IPS DF 4.7 (cell line): Measurements from ENCODE around the gene DDX43.
"Not testable (repeated sequence)": the region's sequence is repeated elsewhere in the genome, so short reads cannot be mapped to it uniquely, and the experiment has no call there.

Source experiments
- DNase-seq: peaks from one replicate; pipeline ENCODE4 v3.0.0-alpha.2; 2013; ENCODE audit warnings: low spot score; ENCODE audit errors: extremely low read depth

DDX43 gene

DNA sequence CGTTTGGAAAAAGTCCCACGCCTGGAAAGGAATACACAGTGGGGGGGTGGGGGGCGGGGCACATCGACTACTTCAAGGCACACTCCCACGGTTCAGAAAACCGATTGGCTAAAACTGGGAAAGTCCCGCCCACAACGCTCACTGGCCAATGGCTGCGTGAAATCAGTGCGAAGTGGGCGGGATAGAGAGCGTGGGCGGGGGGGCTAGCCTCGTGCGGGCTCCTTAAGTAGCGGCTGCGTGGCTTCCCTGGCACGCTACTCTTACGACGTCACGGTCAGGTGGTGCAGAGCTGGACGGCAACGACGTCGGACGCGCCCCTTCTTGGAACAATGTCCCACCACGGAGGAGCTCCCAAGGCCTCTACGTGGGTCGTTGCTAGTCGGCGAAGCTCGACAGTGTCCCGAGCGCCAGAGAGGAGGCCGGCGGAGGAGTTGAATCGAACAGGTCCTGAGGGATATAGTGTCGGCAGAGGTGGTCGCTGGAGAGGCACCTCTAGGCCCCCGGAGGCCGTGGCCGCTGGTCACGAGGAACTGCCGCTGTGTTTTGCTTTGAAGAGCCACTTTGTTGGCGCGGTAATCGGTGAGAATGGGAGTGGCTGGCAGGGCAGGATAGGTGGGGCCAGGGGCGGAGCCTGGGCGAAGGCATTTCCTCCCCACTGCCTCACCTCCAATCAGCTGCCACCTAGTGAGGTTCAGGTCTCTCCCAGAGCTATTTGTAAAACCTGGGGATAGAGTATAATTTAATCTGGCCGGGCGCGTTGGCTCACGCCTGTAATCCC, at the start of gene DDX43:
DDX43 (plus strand) TSS at position 252 of the 778 bp plus-strand sequence; CDS start at position 330, 78 bp downstream.
- no peak for DNase-seq

DNA sequence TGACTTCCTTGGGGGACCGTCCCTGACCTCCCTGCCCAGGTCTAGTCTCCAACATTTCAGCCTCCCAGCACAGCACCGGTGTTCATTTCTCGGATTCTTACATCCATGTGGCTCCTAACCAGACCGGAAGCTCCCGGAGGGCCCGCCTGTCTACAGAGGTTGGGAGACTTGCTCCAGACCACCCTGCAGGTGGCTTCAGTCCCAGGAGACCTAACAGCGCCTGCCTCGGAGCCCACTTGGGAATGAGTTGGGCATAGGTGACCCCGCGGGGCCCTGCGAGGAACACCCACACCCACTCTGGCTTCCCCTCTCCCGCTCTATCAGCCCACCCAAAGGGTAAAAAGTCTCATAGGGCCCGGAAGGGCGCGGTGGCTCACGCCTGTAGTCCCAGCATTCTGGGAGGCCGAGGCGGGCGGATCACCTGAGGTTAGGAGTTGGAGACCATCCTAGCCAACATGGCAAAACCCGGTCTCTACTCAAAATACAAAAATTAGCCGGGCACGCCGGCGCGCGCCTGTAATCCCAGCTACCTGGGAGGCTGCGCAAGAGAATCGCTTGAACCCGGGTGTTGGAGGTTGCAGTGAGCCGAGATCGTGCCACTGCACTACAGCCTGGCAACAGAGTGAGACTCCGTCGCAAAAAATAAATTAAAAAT, 46.0 kb upstream of the DDX43 start:
- no peak for DNase-seq

DNA sequence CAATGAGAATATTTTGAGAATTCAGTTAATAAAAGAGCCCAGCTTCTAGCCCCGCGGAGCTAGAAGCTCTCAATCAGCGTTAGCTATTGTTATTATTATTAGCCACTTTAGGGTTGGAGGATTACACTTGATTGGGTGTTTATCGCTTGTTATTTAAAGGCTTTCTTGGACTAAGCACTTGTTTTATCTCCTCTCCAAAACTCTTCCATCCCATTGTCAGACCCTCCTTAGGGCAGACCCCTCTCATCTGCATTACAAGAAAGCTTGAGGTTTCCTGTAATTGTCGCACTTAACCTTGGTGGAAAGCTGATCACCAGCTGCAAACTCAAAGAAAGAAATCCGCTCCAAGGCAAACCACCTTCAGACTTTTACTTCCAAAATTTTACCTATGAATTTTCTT, 45.3 kb upstream of the DDX43 start:
- DNase-seq, result peak; percentile 91

DNA sequence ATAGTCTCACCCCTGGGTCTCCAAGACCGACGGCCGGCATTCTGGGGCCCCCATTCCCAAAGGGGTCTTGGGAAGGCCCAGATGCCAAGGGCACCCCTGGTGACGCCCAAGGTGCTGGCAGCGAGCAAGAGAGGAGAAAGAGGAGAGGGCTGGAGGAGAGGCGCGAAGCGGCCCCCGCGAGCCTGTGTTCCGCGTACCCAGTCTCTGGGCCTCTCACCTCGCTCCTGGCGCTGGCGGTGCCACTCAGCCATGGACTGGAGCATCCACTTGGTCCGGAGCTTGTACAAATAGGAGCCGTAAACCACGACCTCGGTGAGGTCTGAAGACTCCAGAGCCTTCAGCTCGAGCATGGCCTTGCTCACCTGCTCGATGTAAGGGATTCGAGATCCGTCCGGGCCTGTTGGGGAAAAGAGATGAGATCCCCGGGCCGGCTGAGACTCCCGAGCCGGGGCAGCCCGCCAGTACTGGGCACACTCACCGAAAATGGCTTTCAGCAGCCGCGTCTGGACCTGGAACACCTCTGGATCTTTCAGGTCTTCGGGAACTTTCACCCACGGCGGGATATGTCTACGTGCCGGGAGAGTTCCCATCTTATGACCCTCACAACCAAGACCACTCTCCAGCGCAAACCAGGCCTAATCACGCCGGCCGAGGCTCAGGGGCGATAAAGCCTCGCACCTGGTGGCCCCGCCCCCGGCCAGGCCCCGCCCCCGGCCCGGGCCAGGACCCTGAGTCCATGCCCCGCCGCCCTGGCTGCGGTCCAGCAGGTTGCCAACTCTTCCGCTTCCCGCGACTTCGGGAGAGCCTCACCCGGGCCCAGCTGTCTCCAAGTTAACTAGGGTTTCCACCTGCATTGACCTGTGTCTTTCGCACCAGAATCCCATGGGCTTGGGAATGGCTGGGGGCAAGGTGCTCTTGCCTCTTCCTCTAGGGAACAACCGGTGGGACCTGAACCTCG, 40.7 kb upstream of the DDX43 start, which contains the start of gene DPPA5:
DPPA5 (minus strand) TSS at position 641 of the 958 bp plus-strand sequence; CDS start at position 590, 51 bp downstream.
- no peak for DNase-seq

DNA sequence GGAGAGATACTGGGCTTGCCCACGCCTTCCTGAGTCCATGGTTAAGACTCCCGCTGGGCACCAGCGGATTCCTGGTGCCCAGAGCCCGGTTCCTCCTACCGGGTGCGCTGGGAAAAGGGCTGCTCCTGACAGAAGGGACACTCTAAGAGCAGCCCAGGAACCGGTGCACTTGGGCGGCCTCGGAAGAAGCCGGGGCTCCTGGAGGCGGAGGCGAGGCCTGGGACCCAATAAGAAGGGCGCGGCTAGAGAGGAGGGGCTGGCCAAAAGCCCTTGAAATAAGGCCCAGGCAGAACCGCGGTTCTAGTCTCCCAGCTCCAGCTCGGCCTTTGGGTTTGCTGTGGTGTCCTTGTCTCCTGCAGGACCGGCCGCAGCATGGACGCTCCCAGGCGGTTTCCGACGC, 32.3 kb upstream of the DDX43 start, which contains the start of gene KHDC3L:
KHDC3L (plus strand) TSS at position 301 of the 400 bp plus-strand sequence; CDS start at position 373, 72 bp downstream.
- no peak for DNase-seq

DNA sequence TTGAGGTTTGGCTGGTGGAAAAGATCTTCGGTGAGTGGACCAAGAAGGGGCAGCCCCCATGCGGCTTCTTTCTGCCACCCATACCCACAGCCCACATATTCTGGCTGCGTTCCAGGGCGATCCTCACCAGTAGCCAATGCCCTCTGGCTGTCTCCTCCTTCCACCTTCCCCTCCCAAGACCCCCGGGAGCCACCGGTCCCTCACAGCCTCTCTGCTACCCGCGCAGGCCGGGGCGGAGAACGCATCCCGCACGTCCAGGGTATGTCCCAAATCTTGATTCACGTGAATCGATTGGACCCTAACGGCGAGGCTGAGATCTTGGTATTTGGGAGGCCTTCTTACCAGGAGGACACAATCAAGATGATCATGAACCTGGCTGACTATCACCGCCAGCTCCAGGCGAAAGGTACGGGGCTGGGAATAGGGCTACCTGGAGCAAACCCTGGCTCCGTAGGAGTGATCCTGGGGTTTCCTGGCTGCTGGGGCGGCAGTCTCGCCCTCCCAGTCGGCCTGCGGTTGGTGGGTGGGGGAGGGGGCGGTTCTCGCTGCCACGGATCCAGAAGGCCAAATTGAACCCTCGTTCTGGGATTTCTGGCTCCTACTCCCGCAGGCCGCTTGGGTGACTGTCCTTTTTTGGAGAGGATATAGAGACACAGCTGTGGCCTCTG, 31.6 kb upstream of the DDX43 start:
- no peak for DNase-seq

DNA sequence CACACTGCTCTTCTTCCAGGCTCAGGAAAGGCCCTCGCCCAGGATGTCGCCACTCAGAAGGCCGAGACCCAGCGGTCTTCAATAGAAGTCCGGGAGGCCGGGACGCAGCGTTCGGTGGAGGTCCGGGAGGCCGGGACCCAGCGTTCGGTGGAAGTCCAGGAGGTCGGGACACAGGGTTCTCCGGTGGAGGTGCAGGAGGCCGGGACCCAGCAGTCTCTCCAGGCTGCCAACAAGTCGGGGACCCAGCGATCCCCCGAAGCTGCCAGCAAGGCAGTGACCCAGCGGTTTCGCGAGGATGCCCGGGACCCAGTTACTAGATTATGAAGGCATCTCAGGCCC, 31.1 kb upstream of the DDX43 start:
- no peak for DNase-seq

DNA sequence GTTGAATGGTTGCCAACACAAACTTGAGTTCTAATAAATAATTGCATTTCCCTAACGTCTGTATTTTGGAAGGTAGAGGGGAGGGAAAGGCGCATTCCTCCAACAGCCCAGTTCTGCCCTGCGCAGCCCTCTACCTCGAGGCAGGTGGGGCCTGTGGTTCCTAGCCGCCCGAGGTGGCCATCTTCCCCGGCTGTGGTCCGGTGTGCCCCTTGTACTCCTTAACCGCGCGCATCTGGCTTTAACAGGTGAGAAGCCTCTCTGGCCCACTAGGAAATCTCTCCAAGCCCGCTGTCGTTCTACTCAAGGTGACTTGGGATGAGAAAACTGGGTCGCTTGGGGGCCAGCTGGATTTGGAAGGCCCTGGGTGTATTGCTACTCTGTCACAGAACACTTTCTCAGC, 30.5 kb upstream of the DDX43 start:
- DNase-seq, result no peak

DNA sequence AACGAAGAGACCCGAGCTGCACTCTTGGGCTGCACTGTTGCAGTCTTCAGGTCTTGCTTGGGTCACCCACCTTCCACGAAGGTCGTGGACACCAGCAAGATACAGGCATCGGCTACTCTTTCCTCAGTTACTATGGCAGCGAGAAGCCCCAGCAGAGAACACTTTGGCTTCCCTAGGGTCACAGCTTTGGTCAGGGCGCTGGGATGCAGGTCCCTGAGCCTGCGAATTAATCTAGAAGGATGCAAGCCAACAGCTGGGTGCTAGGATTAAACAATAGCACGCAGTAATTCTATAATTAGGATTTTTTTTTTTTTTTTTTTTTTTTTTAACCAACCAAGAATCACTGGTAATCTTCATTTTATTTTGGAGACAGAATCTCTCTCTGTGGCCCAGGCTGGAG, 30.1 kb upstream of the DDX43 start:
- DNase-seq, result no peak

DNA sequence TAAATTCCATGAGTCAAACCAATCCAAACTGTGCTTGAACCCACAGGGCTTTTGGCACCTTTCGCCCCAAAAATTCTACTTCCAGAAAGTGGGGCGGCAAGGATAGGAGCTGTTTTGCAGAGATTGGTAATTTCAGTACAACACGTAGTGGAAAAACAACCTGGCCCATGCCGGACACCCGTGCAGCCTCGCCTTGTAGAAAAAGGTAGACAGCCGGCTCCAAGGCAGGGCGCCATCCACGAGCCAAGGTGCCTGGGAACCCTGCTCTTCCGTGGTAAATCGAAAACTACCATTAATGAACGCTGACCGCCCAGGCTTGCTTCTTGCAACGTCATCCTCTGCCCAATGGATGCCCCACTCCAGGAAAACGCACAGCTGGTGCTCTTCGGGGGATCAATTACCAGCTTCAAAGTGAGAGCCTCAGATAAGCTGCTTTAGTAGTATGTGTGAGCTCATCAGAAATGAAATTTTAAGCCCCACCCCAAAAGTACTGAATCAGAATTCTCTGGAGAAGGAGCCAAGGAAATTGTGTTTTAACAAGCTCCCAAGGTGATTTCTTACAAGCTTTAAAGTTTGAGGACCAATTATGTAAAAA, 26.8 kb upstream of the DDX43 start:
- no peak for DNase-seq

DNA sequence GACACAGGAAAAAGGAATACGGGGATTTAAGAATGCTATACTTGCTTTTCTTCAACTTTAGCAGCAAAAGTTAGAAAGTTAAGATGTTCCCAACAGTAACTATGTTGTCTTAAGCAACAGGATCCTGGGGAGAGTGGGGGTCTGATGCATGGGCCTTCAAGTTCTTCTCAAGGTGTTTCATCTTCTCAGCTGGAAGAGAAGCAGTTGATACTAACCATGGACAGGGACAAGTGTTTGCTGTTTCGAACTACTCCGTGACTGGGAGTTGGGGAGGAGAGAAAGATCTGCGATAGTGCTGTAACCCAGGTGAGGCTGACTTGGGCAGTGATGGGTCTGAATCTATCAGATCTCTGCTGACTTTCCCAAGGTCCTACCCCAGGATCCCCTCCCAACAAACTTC, 26.0 kb upstream of the DDX43 start:
- DNase-seq, result no peak

DNA sequence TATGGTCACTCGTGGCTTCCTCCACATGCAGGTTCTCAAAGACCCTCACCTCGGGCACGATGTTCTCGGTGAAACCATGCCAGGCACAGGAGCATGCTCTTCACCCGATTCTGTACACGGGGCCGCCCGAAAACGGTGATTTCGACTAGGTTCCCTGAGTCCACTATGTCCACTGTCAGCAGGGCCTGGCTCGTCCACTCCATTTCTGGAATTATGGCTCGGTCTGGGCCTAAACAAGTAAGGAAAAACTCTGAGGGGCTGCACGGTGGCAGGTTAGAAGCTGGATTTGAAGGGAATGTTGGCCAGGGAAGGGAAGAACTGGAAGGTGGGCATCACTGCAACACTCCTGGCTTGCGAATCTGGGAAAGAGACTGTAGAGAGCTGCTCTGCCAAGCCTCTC, 25.5 kb upstream of the DDX43 start:
- no peak for DNase-seq

DNA sequence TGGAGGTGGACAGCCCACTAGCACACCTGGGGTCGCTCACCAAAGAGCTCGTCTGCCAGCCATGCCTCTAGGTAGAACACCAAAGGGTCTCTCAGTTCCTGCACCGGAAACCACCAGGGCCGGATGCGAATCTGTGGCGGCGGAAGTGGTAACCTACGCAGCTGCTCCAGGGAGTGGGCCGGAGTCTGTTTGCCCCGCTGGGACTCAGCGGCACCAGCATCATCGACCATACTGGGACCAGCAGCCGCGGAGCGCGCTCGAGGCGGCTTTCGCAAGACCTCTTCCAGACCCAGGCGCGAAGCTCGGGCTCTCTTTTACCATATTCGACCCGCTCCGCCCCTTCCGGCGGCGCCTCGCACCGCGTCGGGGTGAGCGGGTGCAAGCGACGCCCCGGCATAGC, 25.1 kb upstream of the DDX43 start, which contains the start of gene OOEP:
OOEP (minus strand) TSS at position 335 of the 400 bp plus-strand sequence; CDS start at position 230, 105 bp downstream.
- no peak for DNase-seq

DNA sequence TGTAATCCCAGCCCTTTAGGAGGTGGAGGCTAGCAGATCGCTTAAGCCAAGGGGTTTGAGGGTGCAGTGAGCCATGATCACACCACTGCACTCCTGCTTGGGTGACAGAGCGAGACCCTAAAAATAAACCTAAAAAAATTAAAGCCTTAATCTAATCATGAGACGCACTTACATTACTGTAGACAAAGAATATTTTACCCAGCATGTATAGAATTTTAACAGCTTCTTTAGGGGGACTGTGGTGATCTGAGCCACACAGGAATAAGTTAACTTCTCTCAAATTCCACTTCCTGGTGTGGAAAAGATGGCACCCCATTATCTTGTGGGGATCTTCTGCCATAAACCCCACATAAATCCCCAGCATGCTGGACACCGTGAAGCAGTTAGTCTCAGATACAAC, 22.6 kb upstream of the DDX43 start:
- no peak for DNase-seq

DNA sequence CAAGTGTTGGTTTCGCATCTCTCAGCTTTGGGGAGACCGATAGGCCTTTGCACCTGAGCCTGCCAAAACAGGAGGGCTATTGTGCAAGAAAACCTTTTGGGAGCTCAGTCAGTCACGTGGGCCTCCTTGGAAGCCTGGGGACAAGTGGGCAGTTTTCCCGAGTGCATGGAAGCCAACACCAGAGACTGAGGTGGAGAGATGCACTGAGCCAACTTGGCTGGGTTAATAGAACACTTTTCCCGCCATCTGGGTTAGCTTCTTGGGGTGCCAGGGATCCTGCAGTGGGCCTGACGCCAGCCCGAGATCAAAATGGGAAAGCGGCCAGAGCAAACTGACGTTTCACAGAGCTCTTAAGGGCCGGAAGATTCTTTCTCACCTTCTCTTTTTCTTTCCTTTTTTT, 22.1 kb upstream of the DDX43 start:
- DNase-seq, result no peak

DNA sequence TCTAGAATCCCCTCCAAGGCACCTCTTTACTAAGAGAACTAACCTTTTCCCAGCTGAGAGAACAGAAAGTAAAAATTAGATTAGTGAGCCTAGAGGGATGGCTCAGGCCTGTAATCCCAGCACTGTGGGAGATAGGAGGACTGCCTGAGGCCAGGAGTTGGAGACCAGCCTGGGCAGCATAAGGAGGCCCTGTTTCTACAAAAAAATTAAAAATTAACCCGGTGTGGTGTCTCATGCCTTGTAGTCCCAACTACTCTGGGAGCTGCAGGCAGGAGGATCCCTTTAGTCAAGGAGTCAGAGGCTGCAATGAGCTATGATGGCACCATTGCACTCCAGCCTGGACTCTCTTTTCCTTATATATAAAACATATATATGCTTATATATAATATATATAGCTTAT, 19.4 kb upstream of the DDX43 start:
- DNase-seq, result no peak

DNA sequence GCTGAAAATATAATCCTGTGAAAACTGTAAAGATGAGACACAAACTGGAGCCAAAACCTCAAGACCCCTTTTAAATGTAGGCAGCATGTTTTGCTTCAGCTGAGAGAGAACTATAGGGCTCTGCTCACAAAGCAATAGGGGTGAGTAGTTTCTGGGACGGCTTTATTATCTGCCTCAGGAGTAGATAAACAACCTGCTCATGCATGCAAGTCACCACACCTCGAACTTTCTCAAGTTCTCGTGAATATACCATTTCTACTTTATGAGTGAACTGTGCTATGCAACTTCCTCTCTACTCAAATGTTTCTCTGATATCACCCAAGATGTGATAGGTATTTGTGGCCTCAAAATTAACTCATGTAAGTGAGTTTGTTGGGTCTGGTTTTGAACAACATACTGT, 17.4 kb upstream of the DDX43 start:
- no peak for DNase-seq

DNA sequence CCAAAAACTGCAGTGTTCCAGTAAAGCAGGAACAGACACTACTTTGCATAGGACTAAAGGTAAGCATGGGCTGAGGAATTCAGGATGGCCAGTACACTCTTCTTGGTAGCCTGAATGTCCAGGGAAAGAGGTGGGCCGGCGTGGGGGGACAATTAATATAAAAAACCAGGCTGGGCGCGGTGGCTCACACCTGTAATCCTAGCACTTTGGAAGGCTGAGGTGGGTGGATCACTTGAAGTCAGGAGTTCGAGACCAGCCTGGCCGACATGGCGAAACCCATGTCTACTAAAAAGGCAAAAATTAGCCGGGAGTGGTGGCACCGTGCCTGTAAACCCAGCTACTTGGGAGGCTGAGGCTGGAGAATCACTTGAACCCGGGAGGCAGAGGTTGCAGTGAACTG, 13.1 kb upstream of the DDX43 start:
- not testable (repeated sequence) for DNase-seq

DNA sequence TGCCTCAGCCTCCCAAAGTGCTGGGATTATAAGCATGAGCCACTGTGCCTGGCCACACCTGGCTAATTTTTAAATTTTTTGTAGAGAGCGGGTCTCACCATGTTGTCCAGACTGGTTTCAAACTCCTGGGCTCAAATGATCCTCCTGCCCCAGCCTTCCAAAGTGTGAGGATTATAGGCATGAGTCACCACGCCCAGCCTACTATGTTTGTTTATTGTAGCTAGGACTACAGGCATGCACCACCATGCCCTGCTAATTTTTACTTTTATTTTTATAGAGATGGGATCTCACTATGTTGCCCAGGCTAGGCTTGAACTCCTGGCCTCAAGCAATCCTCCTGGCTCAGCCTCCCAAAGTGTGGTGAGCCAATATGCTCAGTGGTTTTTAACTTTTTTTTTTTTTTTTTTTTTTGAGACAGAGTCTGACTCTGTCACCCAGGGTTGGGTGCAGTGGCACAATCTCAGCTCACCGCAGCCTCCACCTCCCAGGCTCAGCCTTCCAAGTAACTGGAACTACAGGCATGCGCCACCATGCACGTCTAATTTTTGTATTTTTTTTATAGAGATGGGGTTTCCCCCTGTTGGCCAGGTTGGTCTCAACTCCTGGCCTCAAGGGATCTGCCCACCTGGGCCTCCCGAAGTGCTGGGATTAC, 12.0 kb upstream of the DDX43 start:
- DNase-seq, result no peak

DNA sequence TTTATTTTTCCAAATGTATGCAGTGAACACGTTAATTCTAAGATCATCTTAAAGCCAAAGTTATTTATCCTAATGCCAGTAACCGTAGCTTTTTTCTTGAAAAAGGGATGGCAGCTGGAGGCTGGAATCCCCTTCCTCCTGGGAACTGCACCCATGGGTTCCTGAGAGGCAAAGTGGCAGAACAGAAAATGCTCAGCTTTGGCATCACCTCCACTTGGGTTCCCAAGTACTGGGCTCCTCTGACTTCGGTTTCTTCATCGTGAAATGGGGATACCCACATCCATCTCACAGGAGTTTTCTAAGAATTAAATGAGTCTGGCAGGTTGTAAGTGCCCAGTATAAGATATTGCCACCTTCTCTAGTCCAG, 6.2 kb upstream of the DDX43 start:
- DNase-seq, result no peak
